Thymus (tissue), 11 donors: Measurements from ENCODE around the gene SNHG17. TPM values are rescaled to one million over a fixed set of nuclear protein-coding genes. Genes with fewer than 3 reads are reported as not detected.

Experiments used
- DNase-seq, 9 donors: peaks; one replicate each; pipeline ENCODE4 v3.0.0-alpha.2; 2013; ENCODE audit warnings: low spot score in 9 of 9, low read depth in 6 of 9, missing footprints in 1 of 9
- H3K27ac ChIP-seq, 2 donors: one replicate each; pipeline ENCODE4 v1.5.1; 2013; ENCODE audit warnings: control low read depth in 1 of 2, low read depth in 1 of 2, low read length in 1 of 2, mild to moderate bottlenecking in 1 of 2, moderate library complexity in 1 of 2
- H3K27me3 ChIP-seq, 2 donors: one replicate each; pipeline ENCODE4 v1.5.1; 2013; ENCODE audit warnings: low read length in 1 of 2; ENCODE audit not compliant: control insufficient read depth in 2 of 2, insufficient read depth in 1 of 2
- H3K36me3 ChIP-seq, 2 donors: one replicate each; pipeline ENCODE4 v1.5.1; 2013; ENCODE audit warnings: low read length in 1 of 2, mild to moderate bottlenecking in 1 of 2, moderate library complexity in 1 of 2; ENCODE audit not compliant: control insufficient read depth in 2 of 2, insufficient read depth in 2 of 2
- H3K4me1 ChIP-seq, 2 donors: one replicate each; pipeline ENCODE4 v1.5.1; 2013; ENCODE audit warnings: low read length in 2 of 2; ENCODE audit not compliant: control insufficient read depth in 2 of 2, insufficient read depth in 2 of 2
- H3K4me3 ChIP-seq, 2 donors: one replicate each; pipeline ENCODE4 v1.5.1; 2013; ENCODE audit warnings: low read length in 2 of 2, control low read depth in 1 of 2, mild to moderate bottlenecking in 1 of 2
- H3K9me3 ChIP-seq, 2 donors: one replicate each; pipeline ENCODE4 v1.5.1; 2013; ENCODE audit warnings: low read length in 1 of 2, mild to moderate bottlenecking in 1 of 2; ENCODE audit not compliant: control insufficient read depth in 2 of 2, insufficient read depth in 1 of 2
- WGBS: extraction: QIAGEN DNeasy Blood & Tissue Kit; methylation state at CpG from one replicate; pipeline ENCODE4 v1.1.7; 2013; 5-methylcytosine and 5-hydroxymethylcytosine counted together
- polyA plus RNA-seq: library from polyadenylated mRNA; stranded (reverse); fragments of 200-250 nt; gene quantifications from one replicate; pipeline ENCODE4 v1.2.3, GENCODE V29; 2013
- total RNA-seq: library from RNA; stranded (reverse); fragments of 120-200 nt; gene quantifications from one replicate; pipeline ENCODE4 v1.2.4, GENCODE V29; 2013
- donor health status: healthy.

Gene SNHG17
- total and polyA plus RNA-seq, 2 donors: 11.0 to 36.0 TPM

- Histone ChIP-seq H3K4me1 (no peaks in the 10 kb centered on the region), H3K36me3 (no peaks in the 10 kb centered on the region), H3K4me3 (no peak overlapping the region), H3K27ac (no peak overlapping the region), H3K27me3 (no peaks in the 10 kb centered on the region), H3K9me3 (no peaks in the 10 kb centered on the region)
- DNase-seq: no peak
- 86% methylated on average over 11 of the region's 11 CpGs for WGBS
Measured at GRCh38 chr20:38377039-38377685, 58.0 kb downstream of the SNHG17 start.

DNA sequence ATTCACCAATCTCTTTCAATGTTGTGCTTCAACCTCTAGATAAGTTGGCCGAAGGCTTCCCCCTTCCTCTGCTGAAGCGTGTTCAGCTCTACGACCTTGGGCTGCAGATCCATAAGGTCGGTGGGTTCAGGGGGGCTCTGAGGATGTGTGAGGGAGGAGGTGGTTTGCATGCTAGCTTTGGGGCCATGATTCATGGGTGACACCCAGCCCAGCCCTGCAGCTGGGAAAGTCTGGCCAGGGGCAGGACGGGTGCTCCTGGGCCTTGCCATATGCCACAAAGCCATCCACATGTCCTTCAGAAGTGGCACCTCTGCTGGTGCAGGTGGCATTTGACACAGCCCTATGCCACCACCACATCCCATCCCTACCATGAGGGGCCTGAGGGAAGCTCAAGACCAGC lies 61.2 kb downstream of the SNHG17 start:
- no peaks in the 10 kb centered on the region for H3K27me3 ChIP-seq
- 89% methylated on average over 5 of the region's 5 CpGs for WGBS
- H3K36me3 ChIP-seq: no peaks in the 10 kb centered on the region
- no peak for DNase-seq
- no peaks in the 10 kb centered on the region for H3K4me1 ChIP-seq
- H3K4me3 ChIP-seq: no peak overlapping the region
- no peaks in the 10 kb centered on the region for H3K9me3 ChIP-seq
- no peak overlapping the region for H3K27ac ChIP-seq

DNA sequence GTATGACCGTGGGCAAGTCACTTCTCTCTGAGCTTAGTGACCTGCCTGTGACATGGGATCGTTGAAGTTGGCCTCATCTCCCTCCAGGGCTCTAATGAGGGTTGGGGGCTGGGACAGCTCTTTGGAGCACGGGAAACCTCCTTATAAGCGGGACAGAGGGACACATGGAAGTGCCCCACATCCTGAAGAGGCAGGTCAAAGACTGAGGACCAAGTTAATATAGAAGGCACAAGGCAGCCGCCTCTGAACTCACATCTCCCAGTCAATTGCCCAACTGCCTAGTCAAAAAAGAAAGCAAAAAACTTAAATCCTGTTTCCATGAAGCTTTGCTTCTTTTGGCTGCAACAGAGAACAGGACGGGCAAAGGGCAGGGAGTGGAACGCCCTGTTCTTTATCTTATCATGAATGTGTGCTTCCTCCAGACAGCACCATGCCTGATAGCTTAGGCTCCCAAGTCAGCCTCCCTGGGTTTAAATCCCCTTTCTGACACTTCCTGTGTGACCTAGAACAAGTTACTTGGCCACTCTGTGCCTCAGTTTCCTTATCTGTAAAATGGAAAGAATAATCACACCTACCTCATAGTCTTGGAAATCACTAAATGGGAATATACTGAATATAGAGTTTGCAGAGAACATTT lies 61.8 kb downstream of the SNHG17 start:
- no peak overlapping the region for H3K4me3 ChIP-seq
- H3K36me3 ChIP-seq: no peaks in the 10 kb centered on the region
- H3K27ac ChIP-seq: no peak overlapping the region
- DNase-seq: no peak
- H3K4me1 ChIP-seq: no peaks in the 10 kb centered on the region
- H3K9me3 ChIP-seq: no peaks in the 10 kb centered on the region
- 71% methylated on average over 7 of the region's 7 CpGs for WGBS
- H3K27me3 ChIP-seq: no peaks in the 10 kb centered on the region

DNA sequence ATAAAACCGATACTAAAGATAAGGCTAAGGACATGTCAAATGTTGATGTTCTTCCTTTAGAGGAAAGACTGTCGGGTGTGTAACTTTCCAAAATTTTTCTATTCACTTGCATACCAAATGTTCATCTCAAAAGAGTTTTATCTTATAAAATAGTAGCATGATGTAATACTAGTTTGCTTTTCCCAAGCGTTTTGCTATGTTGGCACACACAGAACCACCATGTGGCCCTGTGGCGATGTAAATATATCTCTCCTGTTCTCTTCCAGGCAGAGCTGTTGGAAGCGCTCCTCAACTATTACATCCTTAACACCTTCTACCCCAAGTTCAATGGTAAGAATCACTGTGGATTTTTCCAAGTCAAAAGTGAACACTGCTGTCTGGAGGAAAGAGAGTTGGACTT lies 62.3 kb downstream of the SNHG17 start:
- DNase-seq: no peak
- Histone ChIP-seq H3K4me1 (no peaks in the 10 kb centered on the region), H3K27me3 (no peaks in the 10 kb centered on the region), H3K9me3 (no peaks in the 10 kb centered on the region), H3K36me3 (no peaks in the 10 kb centered on the region), H3K27ac (no peak overlapping the region), H3K4me3 (no peak overlapping the region)
- 93% methylated on average over 5 of the region's 5 CpGs for WGBS

Other genes with a start within 250 kb of the SNHG17 start
- gene KIAA1755, start 174.6 kb downstream of the SNHG17 start, total RNA-seq: 0.66 TPM
- gene KIAA1755, start 174.6 kb downstream of the SNHG17 start, polyA plus RNA-seq: 5.5 TPM
- gene BPI, start 131.2 kb downstream of the SNHG17 start, total RNA-seq: 2.1 TPM
- gene BPI, start 131.2 kb downstream of the SNHG17 start, polyA plus RNA-seq: 0.57 TPM
- gene LBP, start 88.8 kb downstream of the SNHG17 start, total RNA-seq: 0.09 TPM
- gene LBP, start 88.8 kb downstream of the SNHG17 start, polyA plus RNA-seq: 0.32 TPM
- 14.4 TPM for gene RALGAPB, start 37.5 kb upstream of the SNHG17 start, total RNA-seq
- 15.2 TPM for gene RALGAPB, start 37.5 kb upstream of the SNHG17 start, polyA plus RNA-seq
- gene ADIG, start 145.9 kb upstream of the SNHG17 start, total RNA-seq: not detected
- gene ADIG, start 145.9 kb upstream of the SNHG17 start, polyA plus RNA-seq: not detected
- gene ARHGAP40, start 166.5 kb upstream of the SNHG17 start, total RNA-seq: not detected
- gene ARHGAP40, start 166.5 kb upstream of the SNHG17 start, polyA plus RNA-seq: 1.8 TPM